Midbrain (tissue), 1 donor: ENCODE results near the gene THBS2.

Experiments used
- DNase-seq: peaks from one replicate; lab custom pipeline; 2025; lab: John Stamatoyannopoulos, UW

Gene THBS2

DNA sequence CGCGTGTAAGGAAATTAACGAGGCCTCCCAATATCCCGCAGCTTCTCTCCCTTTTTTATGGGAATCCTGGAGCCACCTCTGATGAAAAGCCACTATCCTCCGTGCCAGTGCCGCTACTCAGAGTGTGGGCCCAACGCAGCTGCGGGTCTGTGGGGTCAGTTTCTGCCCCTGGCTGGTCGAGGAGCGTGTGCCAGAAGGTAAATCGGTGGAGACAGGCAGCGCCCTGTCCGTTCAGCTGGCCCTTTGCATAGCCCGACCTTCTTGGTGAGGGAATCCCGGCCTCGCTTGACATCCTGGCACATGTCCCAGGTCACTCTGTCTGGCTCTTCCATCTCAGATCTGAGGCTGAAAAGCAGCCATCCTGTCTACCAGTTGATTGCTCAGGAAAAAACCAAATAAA is 4.6 kb downstream of the THBS2 start:
- no peak for DNase-seq

- no peak for DNase-seq
Measured at GRCh38 chr6:169248521-169248971, 5.1 kb downstream of the THBS2 start.

- DNase-seq = no peak
Measured at GRCh38 chr6:169247991-169248390, 5.7 kb downstream of the THBS2 start.

GRCh38 chr6:169247419-169247818 is 6.2 kb downstream of the THBS2 start:
- DNase-seq = no peak

DNA sequence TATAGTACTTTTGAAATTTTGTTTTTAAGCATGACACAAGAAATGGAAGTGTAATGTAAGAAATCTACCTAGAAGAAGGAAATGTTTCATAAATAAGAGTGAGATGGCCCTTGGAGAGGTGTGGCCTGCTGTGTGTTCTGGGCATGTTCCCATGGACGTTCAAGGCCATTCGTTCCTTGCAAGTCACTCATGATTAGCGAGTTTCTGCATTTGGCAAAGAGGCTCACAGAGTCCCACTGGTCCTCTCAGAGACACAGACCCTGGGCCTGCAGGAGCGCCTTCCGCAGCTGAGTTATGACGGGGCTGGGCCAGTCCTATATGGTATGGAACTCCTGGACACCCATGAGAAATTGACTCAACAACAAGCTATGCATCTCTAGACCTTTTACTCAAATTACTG is 7.2 kb downstream of the THBS2 start:
- no peak for DNase-seq

GRCh38 chr6:169244684-169245383 is 8.8 kb downstream of the THBS2 start:
- DNase-seq = no peak

GRCh38 chr6:169243661-169244060 is 10.0 kb downstream of the THBS2 start:
- DNase-seq = no peak

DNA sequence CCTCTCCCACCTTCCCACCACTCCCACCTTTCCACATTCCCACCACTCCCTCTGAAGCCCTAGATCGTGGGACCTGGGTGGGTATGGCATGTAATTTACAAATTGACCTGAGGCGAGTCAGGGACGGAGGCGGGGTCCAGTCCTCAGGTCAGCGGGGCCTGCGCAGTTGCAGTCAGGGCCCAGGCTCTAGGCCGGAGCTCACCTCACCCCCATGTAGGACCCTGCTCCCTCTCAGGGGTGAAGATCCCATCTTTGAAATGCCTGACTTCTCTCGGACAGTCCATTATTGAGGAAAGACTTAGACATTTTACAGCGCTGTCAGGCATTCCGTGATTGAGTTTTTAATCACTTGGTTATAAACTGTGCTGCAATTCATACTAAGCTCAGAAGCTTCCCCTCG is 10.5 kb downstream of the THBS2 start:
- no peak for DNase-seq

DNA sequence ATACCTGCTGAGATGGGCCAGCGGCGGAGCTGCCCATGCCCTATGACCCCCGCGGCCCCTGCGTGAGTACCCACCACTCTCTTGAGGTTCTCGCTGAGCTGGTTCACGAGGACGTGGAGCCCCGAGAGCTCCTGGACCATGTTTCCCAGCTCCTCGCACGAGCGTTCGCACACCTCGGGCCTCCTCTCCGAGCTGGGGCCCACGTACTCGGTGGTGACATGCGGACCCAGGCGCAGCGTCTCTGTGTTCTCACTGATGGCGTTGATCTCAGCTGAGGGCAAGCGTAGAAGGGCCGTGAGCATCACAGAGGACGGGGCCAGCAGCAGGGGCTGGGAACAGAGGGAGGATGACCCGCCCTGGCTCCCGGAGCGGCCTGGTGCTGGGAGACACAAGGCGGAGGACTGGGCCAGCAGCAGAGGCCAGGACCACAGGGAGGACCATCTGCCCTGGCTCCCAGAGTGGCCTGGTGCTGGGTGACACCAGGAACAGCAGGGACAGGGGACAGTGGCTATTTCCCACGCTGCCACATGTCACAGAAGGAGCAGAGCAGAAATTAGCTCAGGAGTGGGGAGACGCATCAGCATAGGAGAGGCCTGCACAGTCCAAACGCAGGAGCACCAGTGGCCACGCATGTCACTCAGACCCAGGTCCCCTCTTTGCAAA is 11.8 kb downstream of the THBS2 start:
- DNase-seq = no peak

- DNase-seq = no peak
Measured at GRCh38 chr6:169240591-169241390, 12.9 kb downstream of the THBS2 start.

GRCh38 chr6:169240125-169240524 is 13.5 kb downstream of the THBS2 start:
- peak; percentile 42 for DNase-seq

DNA sequence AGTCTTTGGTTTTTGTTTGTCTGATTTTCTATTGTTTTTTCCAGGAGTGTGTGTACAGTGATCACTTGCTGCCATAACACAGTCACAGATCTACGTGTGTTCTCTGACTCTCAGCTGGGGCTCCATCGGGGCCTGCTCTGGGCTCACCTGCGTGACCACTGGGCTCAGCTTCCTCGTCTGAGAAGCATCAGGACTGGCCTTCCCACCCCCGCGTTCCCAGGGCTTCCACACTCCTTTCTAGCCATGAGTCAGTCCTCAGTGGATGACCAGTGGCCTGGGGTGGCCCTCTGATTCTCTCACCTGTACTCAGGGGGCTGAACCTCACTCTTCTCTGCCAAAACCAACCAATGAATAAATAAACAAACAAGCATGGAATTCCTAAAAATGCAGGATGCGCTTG is 14.5 kb downstream of the THBS2 start:
- DNase-seq = no peak

GRCh38 chr6:169238766-169239165 is 14.9 kb downstream of the THBS2 start:
- DNase-seq = no peak

DNA sequence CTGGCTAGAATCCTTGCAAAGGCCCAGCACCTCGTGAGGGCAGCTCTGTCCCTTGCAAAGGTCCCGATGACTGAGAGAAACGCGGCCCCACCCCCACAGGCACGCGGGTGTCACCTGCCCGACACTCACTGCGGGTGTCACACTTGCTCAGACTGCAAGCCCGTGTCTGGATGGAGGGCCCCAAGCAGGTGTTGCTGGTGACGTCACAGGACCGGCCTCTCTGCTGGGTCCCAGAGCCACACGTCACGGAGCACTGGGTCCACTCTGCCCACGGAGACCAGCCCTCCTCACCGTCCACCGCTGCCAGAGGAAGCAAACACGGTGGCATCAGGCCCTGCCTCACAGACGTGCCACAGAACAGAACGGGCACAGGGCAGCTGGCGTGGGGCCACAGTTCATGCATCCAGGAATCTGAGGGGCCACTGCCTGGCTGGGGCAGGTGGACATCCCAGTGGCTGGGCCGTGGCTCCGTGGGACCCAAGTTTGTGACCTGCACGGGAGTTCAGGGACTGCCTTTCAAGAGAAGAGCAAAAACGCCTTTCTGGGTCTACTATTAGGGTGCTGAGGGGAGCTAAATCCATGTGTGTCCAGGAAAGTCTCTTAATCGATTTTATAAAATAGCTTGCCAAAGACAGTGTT is 16.0 kb downstream of the THBS2 start:
- DNase-seq = no peak

GRCh38 chr6:169236988-169237387 is 16.7 kb downstream of the THBS2 start:
- DNase-seq = no peak

DNA sequence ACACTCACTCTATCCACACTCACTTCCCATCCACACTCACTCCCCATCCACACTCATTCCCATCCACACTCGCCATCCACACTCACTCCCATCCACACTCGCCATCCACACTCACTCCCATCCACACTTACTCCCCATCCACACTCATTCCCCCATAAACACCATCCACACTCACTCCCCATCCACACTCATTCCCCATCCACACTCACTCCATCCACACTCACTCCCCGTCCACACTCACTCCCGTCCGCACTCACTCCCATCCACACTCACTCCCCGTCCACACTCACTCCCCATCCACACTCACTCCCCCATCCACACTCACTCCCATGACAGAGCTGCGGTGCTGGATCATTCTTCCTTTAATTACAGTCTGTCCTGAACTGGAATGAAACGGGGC is 17.1 kb downstream of the THBS2 start:
- DNase-seq = no peak

DNA sequence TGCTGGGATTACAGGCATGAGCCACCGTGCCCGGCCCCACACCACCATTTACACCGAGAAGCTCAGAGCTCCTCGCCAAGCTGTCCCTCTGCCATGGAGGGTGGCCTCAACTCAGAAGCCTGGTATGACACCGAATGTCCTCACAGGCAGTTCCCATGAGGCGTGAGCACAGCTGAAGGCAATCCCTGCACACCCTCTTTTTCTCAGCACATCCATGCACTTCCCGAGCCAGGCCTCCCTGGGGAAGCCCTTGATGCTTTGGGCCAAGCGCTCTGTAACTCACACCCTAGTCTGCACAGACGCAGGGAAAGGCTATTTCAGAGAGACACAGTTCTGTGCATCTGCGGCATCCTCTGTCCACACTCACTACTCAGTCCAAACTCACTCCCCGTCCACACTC is 18.4 kb downstream of the THBS2 start:
- no peak for DNase-seq

DNA sequence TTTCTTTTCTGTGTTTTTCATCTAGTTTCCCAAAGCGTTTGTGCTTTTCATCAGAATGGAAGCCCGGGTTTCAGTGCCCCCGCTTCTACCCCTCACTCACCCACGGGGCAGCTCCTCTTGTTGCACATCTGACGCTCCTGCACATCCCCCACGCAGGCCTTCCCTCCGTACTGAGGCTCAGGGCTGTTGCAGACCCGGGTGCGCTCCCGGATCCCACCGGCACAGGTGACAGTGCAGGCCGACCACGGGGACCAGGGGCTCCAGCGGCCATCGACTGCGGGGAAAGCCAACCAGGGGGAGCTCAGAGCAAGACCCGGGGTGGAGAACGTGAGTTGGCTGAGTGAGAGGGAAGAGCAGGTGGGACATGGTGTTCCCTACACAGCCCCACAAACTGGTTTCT is 19.0 kb downstream of the THBS2 start:
- no peak for DNase-seq

DNA sequence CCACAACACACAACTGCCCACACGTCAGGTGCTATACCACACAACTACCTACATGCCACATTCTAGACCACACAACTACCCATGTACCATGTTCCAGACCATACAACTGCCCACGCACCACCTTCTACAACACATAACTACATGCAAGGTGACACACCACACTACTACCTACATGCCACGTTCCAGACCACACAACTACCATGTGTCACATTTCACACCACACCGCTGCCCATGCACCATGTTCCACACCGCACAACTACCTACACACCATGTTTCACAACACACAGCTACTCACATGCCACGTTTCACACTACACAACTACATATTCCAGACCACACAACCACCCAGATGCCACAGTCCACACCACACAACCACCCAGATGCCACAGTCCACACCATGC is 19.8 kb downstream of the THBS2 start:
- DNase-seq = no peak

DNA sequence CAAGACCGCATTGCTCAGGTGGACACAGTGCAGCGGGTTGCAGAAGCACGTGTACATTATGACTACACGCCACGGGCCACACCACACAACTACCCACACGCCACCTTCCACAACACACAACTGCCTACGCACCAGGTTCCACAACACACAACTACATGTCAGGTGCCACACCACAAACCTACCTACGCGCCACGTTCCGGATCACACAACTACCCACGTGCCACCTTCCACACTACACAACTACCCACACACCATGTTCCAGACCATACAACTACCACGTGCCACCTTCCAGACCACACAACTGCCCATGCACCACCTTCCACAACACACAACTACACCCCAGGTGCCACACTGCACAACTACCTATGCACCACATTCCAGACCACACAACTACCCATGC is 20.5 kb downstream of the THBS2 start:
- no peak for DNase-seq

GRCh38 chr6:169232507-169232931 is 21.1 kb downstream of the THBS2 start:
- no peak for DNase-seq

GRCh38 chr6:169231790-169232506 is 21.7 kb downstream of the THBS2 start:
- no peak for DNase-seq
